GM21717 (cell line): ENCODE data around the gene KANSL2.

Experiments used
- ATAC-seq: cut with Tn5 transposase; IDR thresholded peaks from one replicate; pipeline ENCODE4 v1.9.1; 2021; ENCODE audit warnings: mild to moderate bottlenecking, moderate library complexity; ENCODE audit not compliant: unreplicated experiment

Gene KANSL2

DNA sequence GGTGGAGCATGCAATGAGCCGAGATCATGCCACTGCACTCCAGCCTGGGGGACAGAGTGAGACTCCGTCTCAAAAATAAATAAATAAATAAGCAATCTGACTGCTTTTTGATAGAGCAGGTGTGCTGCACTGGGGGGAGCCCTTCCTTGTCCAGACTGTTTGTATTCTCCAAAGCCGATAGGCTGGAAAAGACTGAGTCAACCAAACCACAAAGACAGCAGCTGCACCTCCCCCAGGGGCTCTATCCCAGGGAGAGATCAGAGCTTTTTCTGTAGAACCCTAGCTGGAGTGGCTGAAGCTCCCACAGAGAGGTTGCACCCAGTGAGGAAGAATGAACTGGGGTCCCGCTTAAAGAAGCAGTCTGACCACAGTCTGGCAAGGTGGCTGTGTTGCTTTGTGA, 66.4 kb downstream of the KANSL2 start:
- no peak for ATAC-seq

DNA sequence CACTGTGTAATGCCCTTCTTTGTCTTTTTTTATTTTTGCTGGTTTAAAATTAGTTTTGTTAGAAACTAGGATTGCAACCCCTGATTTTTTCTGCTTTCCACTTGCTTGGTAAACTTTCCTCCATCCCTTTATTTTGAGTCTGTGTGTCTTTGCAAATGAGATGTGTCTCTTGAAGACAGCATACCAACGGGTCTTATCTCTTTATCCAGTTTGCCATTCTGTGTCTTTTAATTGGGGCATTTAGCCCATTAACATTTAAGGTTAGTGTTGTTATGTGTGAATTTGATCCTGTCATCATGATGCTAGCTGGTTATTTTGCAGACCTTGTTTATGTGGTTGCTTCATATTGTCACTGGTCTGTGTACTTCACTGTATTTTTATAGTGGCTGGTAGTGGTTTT, 68.7 kb downstream of the KANSL2 start:
- ATAC-seq: no peak
